H4 (cell line): ENCODE results near the gene PLEKHA1. TPM values are rescaled to one million over a fixed set of nuclear protein-coding genes. Genes with fewer than 3 reads are reported as not detected.

Source experiments
- DNase-seq: peaks from one replicate; pipeline ENCODE4 v3.0.0-alpha.2; 2015; ENCODE audit warnings: low spot score
- total RNA-seq: library from RNA; depleted of rRNA; stranded (reverse); fragments of >200 nt; shearing (Covaris generic); gene quantifications from 2 replicates; pipeline ENCODE4 v1.2.3, GENCODE V29; 2014

The PLEKHA1 gene
- total RNA-seq, 1 experiment from 2014 or later, result 15.8 TPM

DNA sequence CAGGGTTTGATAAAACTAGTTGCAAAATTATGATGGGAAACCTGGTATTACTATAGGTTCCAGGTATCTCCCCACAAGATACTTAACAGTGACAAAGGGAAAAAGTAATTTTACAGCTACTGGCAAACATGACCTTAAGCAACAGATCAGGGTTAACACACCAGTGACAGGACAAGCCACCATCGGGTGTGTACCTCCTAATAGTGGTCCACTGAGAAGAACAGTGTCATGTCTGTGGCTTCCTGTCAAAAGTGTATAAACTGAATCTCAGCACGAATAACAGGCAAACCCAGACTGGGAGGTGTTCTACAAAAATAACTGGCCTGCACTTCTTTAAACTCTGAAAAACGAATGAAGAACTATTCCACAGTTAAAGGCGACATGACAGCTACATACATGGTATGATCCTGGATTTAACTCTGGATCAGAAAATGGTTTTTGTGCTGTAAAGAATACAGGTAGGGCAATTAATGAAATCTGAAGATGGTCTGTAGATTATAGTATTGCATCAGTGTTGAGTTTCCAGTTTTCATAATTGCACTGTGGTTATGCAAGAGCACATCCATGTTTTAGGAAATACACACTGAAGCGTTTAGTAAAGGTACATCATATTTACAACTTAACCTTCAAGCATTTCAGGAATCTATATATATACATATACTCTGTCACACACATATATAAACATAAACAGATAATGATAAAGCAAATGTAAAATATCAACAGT is 47.9 kb downstream of the PLEKHA1 start:
- DNase-seq, result no peak

DNA sequence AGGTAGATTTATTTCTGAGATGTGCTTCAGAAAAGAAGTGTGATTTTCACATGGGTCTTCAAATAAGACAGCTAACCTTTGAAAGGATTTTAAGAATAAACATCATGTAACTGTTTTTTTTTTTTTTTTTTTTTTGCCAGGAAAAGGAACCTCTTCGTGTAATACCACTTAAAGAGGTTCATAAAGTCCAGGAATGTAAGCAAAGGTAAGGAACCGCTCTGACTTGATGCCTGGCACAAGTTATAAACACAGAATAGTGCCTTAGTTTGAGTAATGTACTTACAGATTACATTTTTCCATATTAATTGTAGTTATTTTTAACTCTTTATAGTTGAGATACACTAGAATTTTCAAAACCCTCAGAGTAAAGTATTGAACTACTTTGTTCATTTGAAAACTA is 49.6 kb downstream of the PLEKHA1 start:
- no peak for DNase-seq

GRCh38 chr10:122426829-122427228 is 52.3 kb downstream of the PLEKHA1 start:
- no peak for DNase-seq

GRCh38 chr10:122427280-122427679 is 52.8 kb downstream of the PLEKHA1 start:
- DNase-seq, result no peak

GRCh38 chr10:122435212-122435827 is 60.8 kb downstream of the PLEKHA1 start:
- no peak for DNase-seq

- DNase-seq, result peak; percentile 34
These were observed 67.5 kb downstream of the PLEKHA1 start for GRCh38 chr10:122441961-122442360.

DNA sequence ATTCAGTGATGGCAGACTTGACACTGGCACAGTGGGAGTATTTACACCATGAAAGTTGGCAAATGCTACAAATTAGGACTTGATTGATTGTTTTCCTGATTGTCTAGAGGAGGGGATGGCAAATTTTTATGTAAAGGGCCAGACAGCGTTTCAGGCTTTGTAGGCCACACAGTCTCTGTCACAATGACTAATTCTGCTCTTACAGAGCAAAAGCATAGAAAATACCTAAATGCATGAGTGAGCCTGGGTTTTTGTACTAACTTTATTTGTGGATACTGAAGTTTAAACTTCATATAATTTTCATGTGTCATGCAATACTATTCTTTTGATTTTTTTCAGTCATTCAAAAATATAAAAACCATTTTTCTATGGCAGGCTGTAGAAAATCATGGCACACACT is 71.0 kb downstream of the PLEKHA1 start:
- no peak for DNase-seq

DNA sequence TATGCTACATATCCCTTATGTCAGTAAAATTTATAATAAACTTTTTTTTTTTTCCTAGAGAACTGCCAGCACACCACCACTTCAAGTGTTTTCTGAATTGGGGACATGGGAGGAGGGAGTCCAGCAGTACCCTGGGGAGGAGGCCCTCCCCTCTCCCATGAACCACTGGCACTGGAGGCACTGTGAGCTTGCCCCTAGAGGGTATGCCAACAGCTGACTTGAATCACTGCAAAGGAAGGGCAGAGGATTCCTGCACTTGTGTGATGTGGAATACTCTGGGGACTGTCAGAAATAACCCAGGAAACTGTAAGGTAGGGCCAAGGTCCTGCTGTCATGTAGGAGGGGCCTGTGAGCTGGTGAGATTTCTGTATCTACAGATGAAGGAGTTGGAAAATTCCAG is 71.4 kb downstream of the PLEKHA1 start:
- DNase-seq, result no peak

DNA sequence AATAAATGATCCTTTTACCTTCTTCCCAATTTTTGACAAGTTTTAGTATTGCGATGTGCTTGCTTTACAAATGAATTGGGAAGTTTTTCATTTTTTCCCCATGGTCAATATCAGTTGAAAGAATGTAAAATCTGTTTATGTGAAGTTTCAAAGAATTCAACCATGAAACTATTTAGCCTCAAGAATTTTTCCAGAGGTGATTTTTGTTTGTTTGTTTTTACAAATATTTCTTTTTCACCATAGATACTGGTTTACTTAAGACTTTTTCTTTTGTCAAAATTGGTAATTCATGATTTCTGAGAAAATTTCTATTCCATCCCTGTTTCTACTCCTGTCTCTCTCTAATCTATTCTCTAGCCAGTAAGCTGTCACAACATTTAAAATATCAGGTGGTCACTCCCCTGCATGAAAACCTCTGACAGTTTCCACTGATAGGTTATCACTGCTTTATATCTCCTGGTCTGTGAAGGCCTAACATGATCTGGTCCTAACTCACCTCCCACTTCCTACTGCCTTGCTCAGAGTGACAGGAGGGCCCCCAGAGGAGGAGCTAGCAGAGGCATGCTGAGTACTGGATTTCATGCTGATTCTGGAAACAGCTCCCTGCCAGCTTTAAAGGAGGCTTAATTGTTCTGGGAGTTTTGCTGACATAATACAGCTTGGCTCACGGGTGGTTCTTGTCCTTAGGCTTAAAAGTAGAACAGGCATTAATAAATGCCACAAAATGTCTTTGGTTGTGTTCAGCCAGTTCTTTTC is 72.3 kb downstream of the PLEKHA1 start:
- DNase-seq, result no peak

GRCh38 chr10:122448600-122448999 is 74.1 kb downstream of the PLEKHA1 start:
- no peak for DNase-seq

DNA sequence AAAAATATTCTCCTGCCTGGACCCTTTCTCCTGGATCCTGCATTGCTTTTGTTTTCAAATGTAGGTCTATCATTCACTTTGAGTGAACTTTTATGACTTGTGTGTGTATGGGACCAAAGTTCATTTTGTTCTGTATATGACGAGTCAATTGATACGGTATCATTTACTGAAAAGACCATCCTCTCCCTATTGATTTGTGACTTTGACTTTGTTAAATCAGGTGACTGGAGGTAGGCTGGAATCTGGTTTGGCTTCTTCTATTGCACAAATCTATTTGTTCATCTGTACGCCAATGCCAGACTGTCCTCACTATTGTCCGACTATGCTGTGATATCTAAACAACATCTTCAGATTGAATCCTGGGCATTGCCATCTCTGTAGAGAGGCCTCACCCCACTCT is 74.6 kb downstream of the PLEKHA1 start:
- DNase-seq, result no peak

DNA sequence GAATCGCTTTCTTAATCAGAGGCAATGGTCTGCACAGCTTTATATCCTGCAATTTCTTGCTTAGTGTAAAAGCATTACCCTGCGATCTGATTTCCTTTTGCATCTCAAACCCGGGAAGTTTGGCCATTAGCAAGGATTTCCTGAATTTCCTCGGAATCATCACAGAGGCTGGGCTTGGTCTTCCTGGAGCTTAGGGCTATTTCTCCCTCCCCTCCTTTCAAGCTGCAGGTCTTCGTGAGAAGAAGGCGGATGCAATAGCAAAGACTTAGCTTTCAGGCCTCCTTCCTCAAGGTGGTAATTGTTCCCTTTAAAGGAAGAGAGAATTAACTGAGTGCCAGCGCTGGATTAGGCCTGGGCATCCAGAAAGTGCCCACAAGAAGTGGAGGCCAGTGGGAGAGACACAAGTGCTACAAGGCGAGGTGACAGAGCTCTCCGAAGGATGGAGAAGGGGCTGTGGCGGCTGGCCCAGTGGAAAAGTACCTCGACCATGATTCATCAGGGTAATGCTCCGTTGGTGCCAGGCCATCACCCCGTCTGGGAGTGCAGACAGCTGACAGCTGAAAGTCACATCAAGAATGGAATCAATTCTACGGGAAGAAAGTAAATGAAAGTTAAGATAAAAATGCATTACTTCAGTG is 76.0 kb downstream of the PLEKHA1 start:
- DNase-seq, result no peak

- DNase-seq, result no peak
These were observed 79.6 kb downstream of the PLEKHA1 start for GRCh38 chr10:122454071-122454470.

GRCh38 chr10:122454603-122455080 is 80.1 kb downstream of the PLEKHA1 start, which contains the start of gene ARMS2:
Gene ARMS2 (plus strand): TSS chr10:122454653. CDS start chr10:122454728, 75 bp downstream.
- DNase-seq, result no peak

DNA sequence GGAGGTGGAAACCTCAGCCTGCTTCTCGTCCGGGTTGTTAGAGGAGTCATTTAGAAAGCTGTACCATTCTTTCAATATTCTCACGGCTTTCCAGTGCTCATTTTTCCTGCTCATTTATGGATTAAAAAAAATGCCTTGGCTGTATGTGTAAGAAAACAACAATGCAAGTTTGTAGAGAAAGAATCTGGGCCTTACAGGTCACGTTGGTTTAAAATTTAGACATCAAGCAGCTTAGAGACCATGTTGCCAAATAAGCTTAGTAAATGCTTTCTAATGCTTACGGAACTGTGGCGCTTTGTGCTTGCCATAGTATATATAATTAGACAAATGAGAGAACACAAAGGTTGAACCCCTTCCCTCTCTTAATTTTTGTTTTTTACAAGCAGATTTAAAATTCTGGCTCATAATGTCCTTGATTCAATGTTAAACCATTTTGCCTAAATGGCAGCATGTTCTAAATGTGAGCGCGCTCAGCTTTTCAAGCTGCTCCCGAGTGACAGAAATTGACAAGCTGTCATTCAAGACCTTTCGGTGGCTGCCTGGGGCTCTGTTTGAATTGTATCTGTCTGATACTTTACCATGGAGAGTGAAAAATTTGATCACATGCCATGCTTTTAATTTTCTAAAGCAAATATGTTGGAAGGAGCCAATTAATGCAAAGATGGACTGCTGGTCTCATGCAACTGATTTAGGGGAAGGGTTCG is 81.0 kb downstream of the PLEKHA1 start:
- DNase-seq, result no peak

GRCh38 chr10:122457934-122458333 is 83.4 kb downstream of the PLEKHA1 start:
- no peak for DNase-seq

DNA sequence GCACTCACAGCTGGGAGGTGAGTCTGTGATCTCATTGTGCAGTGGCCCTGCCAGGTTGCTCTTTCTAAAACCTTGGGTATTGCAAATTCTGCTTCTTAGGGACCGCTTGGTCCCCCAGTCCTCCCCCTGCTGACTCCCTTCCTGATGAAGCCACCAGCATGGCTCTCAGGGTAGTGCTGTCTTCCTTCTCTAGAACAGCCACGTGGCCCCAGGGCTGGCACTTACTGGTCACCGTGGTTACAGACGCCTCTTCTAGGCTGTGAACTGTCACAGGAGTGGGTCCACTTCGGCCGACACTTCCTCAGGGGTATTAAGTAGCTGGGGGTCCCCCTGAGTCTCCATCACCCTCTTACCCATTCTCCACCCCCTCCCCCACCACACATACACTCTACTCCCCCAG is 84.2 kb downstream of the PLEKHA1 start:
- no peak for DNase-seq

- no peak for DNase-seq
These were observed 85.2 kb downstream of the PLEKHA1 start for GRCh38 chr10:122459561-122460273.

DNA sequence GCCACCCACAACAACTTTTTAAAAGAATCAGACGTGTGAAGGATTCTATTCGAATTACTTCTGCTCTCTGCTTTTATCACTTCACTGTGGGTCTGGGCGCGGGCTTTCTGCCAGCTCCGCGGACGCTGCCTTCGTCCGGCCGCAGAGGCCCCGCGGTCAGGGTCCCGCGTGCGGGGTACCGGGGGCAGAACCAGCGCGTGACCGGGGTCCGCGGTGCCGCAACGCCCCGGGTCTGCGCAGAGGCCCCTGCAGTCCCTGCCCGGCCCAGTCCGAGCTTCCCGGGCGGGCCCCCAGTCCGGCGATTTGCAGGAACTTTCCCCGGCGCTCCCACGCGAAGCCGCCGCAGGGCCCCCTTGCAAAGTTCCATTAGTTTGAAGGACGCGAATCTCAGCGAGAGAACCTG is 86.4 kb downstream of the PLEKHA1 start:
- no peak for DNase-seq

DNA sequence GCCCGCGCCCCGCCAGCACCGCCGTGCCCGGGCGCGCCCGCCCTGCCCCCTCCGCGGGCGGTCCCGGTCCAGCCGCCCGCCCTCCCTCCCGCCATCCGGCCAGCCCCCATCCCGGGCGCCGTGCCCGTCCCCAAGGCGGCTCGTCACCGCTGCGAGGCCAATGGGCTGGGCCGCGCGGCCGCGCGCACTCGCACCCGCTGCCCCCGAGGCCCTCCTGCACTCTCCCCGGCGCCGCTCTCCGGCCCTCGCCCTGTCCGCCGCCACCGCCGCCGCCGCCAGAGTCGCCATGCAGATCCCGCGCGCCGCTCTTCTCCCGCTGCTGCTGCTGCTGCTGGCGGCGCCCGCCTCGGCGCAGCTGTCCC is 86.8 kb downstream of the PLEKHA1 start, which contains the start of gene HTRA1:
Gene HTRA1, plus strand, starts transcription at position 187 of the 362 bp plus-strand sequence. Its CDS starts 100 bp downstream, at position 287.
- peak; percentile 37 for DNase-seq
